ENCODE results near the gene PSD2. TPM values are rescaled to one million over a fixed set of nuclear protein-coding genes. Genes with fewer than 3 reads are reported as not detected.

Gene PSD2
- total and polyA plus RNA-seq, 11 donors = 0.04 to 0.11 (median 0.04) TPM; not detected in 8

- DNase-seq = peak in 1 of 5 donors; percentile 16
- Histone ChIP-seq H3K4me1 (no peaks in the 10 kb centered on the region), H3K27me3 (peaks cover 0 to 28% (median 0%) of the 10 kb centered on the region in 9 donors), H3K9me3 (no peaks in the 10 kb centered on the region), H3K27ac (no peak overlapping the region), H3K36me3 (no peaks in the 10 kb centered on the region), H3K4me3 (no peak overlapping the region)
- intact Hi-C loops (cut with DNase I) = no loop called here
- 83 to 90% (median 87%) methylated on average over 2 to 4 of the region's 4 CpGs for WGBS, 4 donors
- no peak for TF ChIP-seq CTCF (IDR thresholded peaks at IDR 0.05)
- TF ChIP-seq POLR2A (IDR thresholded peaks at IDR 0.05) = no peak
- no peak for ATAC-seq
Measured at GRCh38 chr5:139806111-139806510, 10.5 kb downstream of the PSD2 start.

- Histone ChIP-seq H3K4me3 (no peak overlapping the region), H3K27me3 (peaks cover 0 to 23% (median 0%) of the 10 kb centered on the region in 9 donors), H3K4me1 (no peaks in the 10 kb centered on the region), H3K36me3 (no peaks in the 10 kb centered on the region), H3K9me3 (no peaks in the 10 kb centered on the region), H3K27ac (no peak overlapping the region)
- 64 to 67% (median 64%) methylated on average over 7 to 8 of the region's 8 CpGs for WGBS, 4 donors
- ATAC-seq = no peak
- TF ChIP-seq POLR2A (IDR thresholded peaks at IDR 0.05) = no peak
- no peak for TF ChIP-seq CTCF (IDR thresholded peaks at IDR 0.05)
- peak in 2 of 5 donors; percentile 0 to 3 for DNase-seq
- intact Hi-C loops (cut with DNase I) = no loop called here
Measured at GRCh38 chr5:139806726-139807646, 11.4 kb downstream of the PSD2 start.

- no peak for TF ChIP-seq CTCF (IDR thresholded peaks at IDR 0.05)
- TF ChIP-seq POLR2A (IDR thresholded peaks at IDR 0.05) = no peak
- Histone ChIP-seq H3K36me3 (no peaks in the 10 kb centered on the region), H3K27me3 (peaks cover 0 to 16% (median 0%) of the 10 kb centered on the region in 9 donors), H3K4me1 (no peaks in the 10 kb centered on the region), H3K9me3 (no peaks in the 10 kb centered on the region), H3K4me3 (no peak overlapping the region), H3K27ac (no peak overlapping the region)
- no peak for ATAC-seq
- peak in 1 of 5 donors; percentile 7 for DNase-seq
- WGBS, 4 donors = 75 to 82% (median 80%) methylated on average over 6 of the region's 6 CpGs
- intact Hi-C loops (cut with DNase I) = no loop called here
Measured at GRCh38 chr5:139807647-139808030, 12.0 kb downstream of the PSD2 start.

- Histone ChIP-seq H3K27me3 (peaks cover 0 to 8% (median 0%) of the 10 kb centered on the region in 9 donors), H3K4me1 (no peaks in the 10 kb centered on the region), H3K9me3 (no peaks in the 10 kb centered on the region), H3K27ac (no peak overlapping the region), H3K4me3 (no peak overlapping the region), H3K36me3 (no peaks in the 10 kb centered on the region)
- peak in 3 of 4 donors; percentile 65 to 78 (median 67) for ATAC-seq
- TF ChIP-seq POLR2A (IDR thresholded peaks at IDR 0.05) = no peak
- TF ChIP-seq CTCF (IDR thresholded peaks at IDR 0.05) = no peak
- WGBS, 4 donors = 29 to 35% (median 34%) methylated on average over 15 to 19 of the region's 19 CpGs
- intact Hi-C loops (cut with DNase I) = no loop called here
- peak in 3 of 5 donors; percentile 38 to 74 (median 40) for DNase-seq
Measured at GRCh38 chr5:139808481-139809330, 13.1 kb downstream of the PSD2 start.

Data from heart left ventricle (tissue), 16 donors.